ENCODE results near the gene GH1. TPM values are rescaled to one million over a fixed set of nuclear protein-coding genes. Genes with fewer than 3 reads are reported as not detected.

The GH1 gene
- total RNA-seq, 1 experiment from 2014 or later, result not detected

- Histone ChIP-seq H4K91ac (ENCODE audit: insufficient read length, low read depth, low read length) (no peak overlapping the region), H3T11ph (ENCODE audit: low read length) (no peak overlapping the region), H4K8ac (replicated peaks; ENCODE audit: insufficient read length, low read depth, low read length) (no peak overlapping the region), H3K56ac (ENCODE audit: insufficient read length, low read depth, low read length) (no peak overlapping the region), H4K5ac (ENCODE audit: insufficient read length, low read depth, low read length) (no peak overlapping the region), H2AFZ (ENCODE audit: low read length) (no peak overlapping the region), H3K14ac (ENCODE audit: insufficient read depth, low read length) (no peak overlapping the region), H2BK5ac (ENCODE audit: insufficient read length, low read length) (no peak overlapping the region), H2BK15ac (ENCODE audit: low read depth, low read length) (no peak overlapping the region), H3K23ac (ENCODE audit: insufficient read length, low read depth, low read length) (no peak overlapping the region), H3K23me2 (ENCODE audit: insufficient read length, low read depth, low read length, poor library complexity, severe bottlenecking) (no peaks in the 10 kb centered on the region), H3K27ac (ENCODE audit: insufficient read length, low read depth, low read length) (no peak overlapping the region), H3K79me1 (ENCODE audit: insufficient read depth, low read depth, low read length, poor library complexity, severe bottlenecking) (no peaks in the 10 kb centered on the region), H3K4me2 (ENCODE audit: insufficient read depth, insufficient read length, low read length) (no peak overlapping the region), H3K9me3 (ENCODE audit: control insufficient read depth, low read depth, low read length) (no peaks in the 10 kb centered on the region), H2BK12ac (ENCODE audit: insufficient read length, low read depth, low read length) (no peak overlapping the region), H2BK20ac (ENCODE audit: low read depth, low read length, poor library complexity, severe bottlenecking) (no peak overlapping the region), H2AK5ac (ENCODE audit: insufficient read length, low read length) (no peak overlapping the region), H3K4me1 (ENCODE audit: insufficient read depth, low read length) (no peaks in the 10 kb centered on the region), H3K9ac (ENCODE audit: extremely low read depth, insufficient read length, low read length) (no peak overlapping the region), H3K18ac (ENCODE audit: insufficient read length, low read depth, low read length) (no peak overlapping the region), H3K4ac (ENCODE audit: low read depth, low read length) (no peak overlapping the region), H2BK120ac (ENCODE audit: low read depth, low read length, poor library complexity, severe bottlenecking) (no peak overlapping the region), H4K20me1 (ENCODE audit: control insufficient read depth, insufficient read depth, insufficient read length) (no peaks in the 10 kb centered on the region), H3K27me3 (ENCODE audit: insufficient read depth, low read length) (no peaks in the 10 kb centered on the region), H3K79me2 (ENCODE audit: insufficient read depth, low read length) (no peaks in the 10 kb centered on the region)
- H3K36me3 Mint-ChIP-seq (ENCODE audit: insufficient read depth in 1 of 3, low read depth in 3 of 3), result peaks cover 9 to 26% (median 11%) of the 10 kb centered on the region in 3 experiments; a peak in 6 of 7 replicates
- H3K9me3 Mint-ChIP-seq, result no peaks in the 10 kb centered on the region
- no peak for TF ChIP-seq CTCF (conservative IDR thresholded peaks at IDR 0.05)
- no peak overlapping the region for H3K4me3 Mint-ChIP-seq
- peaks cover 3% of the 10 kb centered on the region for H3K27me3 Mint-ChIP-seq (ENCODE audit: low read depth)
- H3K27ac Mint-ChIP-seq, result peak overlapping the region; percentile 3 to 87 (median 38); a peak in 4 of 7 replicates
- no peak for DNase-seq
- H3K4me1 Mint-ChIP-seq, result peaks cover 6 to 17% of the 10 kb centered on the region in 2 experiments
- WGBS (ENCODE audit: extremely low coverage, insufficient read length, low lambda C conversion rate), result no CpG with 5 or more reads among the region's 6 CpGs
Measured at GRCh38 chr17:63939884-63940283, 21.2 kb upstream of the GH1 start.
